Gastrocnemius medialis (tissue), 4 donors: ENCODE data around the gene SRPX2. TPM values are rescaled to one million over a fixed set of nuclear protein-coding genes. Genes with fewer than 3 reads are reported as not detected.
A peak's percentile ranks its signal among the peaks of the same experiment; 100 is the strongest.

Experiments
- ATAC-seq, 2 donors: fragments of 150-250 bp; one replicate each; pipeline ENCODE4 v1.9.1; 2016
- DNase-seq, 2 donors: peaks; one replicate each; pipeline ENCODE4 v3.0.0-alpha.2; 2019
- H3K27ac ChIP-seq, 4 donors: fragments of 200-600 bp; sonication (generic); 1 replicate in 1 of 4; 2 replicates in 3 of 4; pipeline ENCODE4 v1.5.1; 2016 to 2018; ENCODE audit warnings: mild to moderate bottlenecking in 2 of 4, moderate library complexity in 1 of 4
- H3K27me3 ChIP-seq, 3 donors: fragments of 200-600 bp; sonication (generic) in 2 of 3; 1 replicate in 1 of 3; 2 replicates in 2 of 3; pipeline versions ENCODE4 v1.5.1 to v1.6.0; 2016 to 2019; ENCODE audit warnings: mild to moderate bottlenecking in 1 of 3, moderate library complexity in 1 of 3
- H3K36me3 ChIP-seq, 2 donors: fragments of 200-600 bp; sonication (generic) in 1 of 2; one replicate each; pipeline ENCODE4 v1.5.1; 2017 to 2018
- H3K4me1 ChIP-seq, 2 donors: fragments of 200-600 bp; sonication (generic) in 1 of 2; one replicate each; pipeline ENCODE4 v1.5.1; 2016 to 2017; ENCODE audit warnings: mild to moderate bottlenecking in 2 of 2
- H3K4me3 ChIP-seq, 4 donors: fragments of 200-600 bp; sonication (generic) in 3 of 4; 1 replicate in 1 of 4; 2 replicates in 3 of 4; pipeline ENCODE4 v1.5.1; 2016 to 2019; ENCODE audit warnings: mild to moderate bottlenecking in 2 of 4
- H3K9me3 ChIP-seq, 3 donors: fragments of 200-600 bp; sonication (generic) in 2 of 3; 1 replicate in 1 of 3; 2 replicates in 2 of 3; pipeline ENCODE4 v1.5.1; 2016 to 2019
- POLR2A ChIP-seq, 2 donors: fragments of 450-650 bp; IDR thresholded peaks; one replicate each; pipeline ENCODE4 v1.6.1; 2017; ENCODE audit warnings: antibody characterized with exemption in 2 of 2, mild to moderate bottlenecking in 2 of 2, moderate library complexity in 2 of 2
- in situ Hi-C, 4 donors: fragments of 200-750 bp; cut with MboI; loops; one replicate each; pipeline versions ENCODE4 v1.15.0 to v1.8.0; 2017; ENCODE audit warnings: low sequenced_read_pairs in 4 of 4
- intact Hi-C: fragments of 100-400 bp; cut with DNase I; formaldehyde crosslinking; loops from one replicate; pipeline ENCODE4 v1.15.1; 2023; ENCODE audit warnings: low total_unique reads
- total RNA-seq, 4 donors: library from RNA; depleted of rRNA; stranded (reverse); fragments of >200 nt; gene quantifications; one replicate each; pipeline versions ENCODE4 v1.1.0 to v1.2.3, GENCODE V29; 2016
- TF ChIP-seq, protein P1 (sequence below), 5 experiments: fragments of 450-650 bp in 3 of 5; fragments of 200-600 bp in 2 of 5; sonication (generic) in 2 of 5; IDR thresholded peaks in 4 of 5; conservative IDR thresholded peaks in 1 of 5; 1 replicate in 4 of 5; 2 replicates in 1 of 5; pipeline ENCODE4 v1.5.1; 2016 to 2019; ENCODE audit warnings: antibody characterized with exemption in 5 of 5, mild to moderate bottlenecking in 3 of 5, moderate library complexity in 3 of 5

Gene SRPX2
- total RNA-seq, 4 donors from 2014 or later: 2.4 to 16.6 (median 15.2) TPM

DNA sequence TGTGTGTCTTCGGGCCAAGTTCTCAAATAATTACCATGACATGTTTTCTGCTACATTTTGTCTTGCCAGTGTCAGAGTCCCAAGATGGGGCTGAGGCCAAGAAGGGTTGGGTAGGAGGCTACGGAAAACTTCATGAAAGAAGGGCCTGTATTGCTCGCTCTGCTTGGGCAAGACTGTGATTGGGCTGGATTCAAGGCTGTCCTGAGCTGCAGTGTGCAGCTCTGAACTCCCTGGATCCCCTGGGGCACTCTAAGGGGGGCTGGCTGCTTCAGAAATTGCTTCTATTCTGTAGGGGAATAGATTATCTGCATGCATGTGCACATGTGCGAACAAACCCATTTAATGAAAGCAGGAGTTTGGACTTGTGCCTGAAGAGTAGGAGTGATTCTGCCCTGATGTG is 21.0 kb upstream of the SRPX2 start:
- Histone ChIP-seq H3K27me3 (no peaks in the 10 kb centered on the region), H3K4me1 (no peaks in the 10 kb centered on the region), H3K36me3 (no peaks in the 10 kb centered on the region), H3K9me3 (no peaks in the 10 kb centered on the region), H3K4me3 (no peak overlapping the region), H3K27ac (no peak overlapping the region)
- no peak for DNase-seq
- intact Hi-C loops: no loop called here
- in situ Hi-C loops: no loop called here
- no peak for ATAC-seq
- TF ChIP-seq POLR2A (IDR thresholded peaks at IDR 0.05): no peak
- TF ChIP-seq, protein P1, sequence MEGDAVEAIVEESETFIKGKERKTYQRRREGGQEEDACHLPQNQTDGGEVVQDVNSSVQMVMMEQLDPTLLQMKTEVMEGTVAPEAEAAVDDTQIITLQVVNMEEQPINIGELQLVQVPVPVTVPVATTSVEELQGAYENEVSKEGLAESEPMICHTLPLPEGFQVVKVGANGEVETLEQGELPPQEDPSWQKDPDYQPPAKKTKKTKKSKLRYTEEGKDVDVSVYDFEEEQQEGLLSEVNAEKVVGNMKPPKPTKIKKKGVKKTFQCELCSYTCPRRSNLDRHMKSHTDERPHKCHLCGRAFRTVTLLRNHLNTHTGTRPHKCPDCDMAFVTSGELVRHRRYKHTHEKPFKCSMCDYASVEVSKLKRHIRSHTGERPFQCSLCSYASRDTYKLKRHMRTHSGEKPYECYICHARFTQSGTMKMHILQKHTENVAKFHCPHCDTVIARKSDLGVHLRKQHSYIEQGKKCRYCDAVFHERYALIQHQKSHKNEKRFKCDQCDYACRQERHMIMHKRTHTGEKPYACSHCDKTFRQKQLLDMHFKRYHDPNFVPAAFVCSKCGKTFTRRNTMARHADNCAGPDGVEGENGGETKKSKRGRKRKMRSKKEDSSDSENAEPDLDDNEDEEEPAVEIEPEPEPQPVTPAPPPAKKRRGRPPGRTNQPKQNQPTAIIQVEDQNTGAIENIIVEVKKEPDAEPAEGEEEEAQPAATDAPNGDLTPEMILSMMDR (IDR thresholded peaks at IDR 0.05 in 4 of 5, conservative IDR thresholded peaks at IDR 0.05 in 1 of 5): no peak

DNA sequence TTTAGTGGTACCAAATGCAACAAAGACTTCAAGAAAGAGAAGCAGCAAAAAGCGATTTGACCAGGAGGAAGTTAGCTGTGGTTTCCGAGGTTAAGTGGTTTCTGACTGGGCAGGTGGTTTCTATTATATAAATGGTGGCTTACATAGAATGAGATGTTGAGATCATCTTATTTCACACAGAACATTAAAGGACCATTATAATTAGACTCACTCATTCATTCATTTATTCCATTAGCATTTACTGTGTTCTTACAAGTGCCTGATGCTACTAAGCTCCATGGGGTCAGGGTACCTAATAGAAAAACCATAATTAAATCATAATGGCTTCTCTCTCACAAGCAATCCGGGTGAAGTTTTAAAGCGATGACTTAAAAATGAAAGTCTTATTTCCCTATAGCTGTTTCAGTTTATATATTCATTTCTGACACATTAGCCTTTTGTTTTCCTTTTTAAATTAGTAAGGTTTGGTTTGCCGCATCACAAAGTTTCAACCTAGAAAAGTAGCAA is 18.0 kb upstream of the SRPX2 start:
- no peak for TF ChIP-seq POLR2A (IDR thresholded peaks at IDR 0.05)
- TF ChIP-seq, protein P1 (IDR thresholded peaks at IDR 0.05 in 4 of 5, conservative IDR thresholded peaks at IDR 0.05 in 1 of 5): no peak
- ATAC-seq: no peak
- intact Hi-C loops: no loop called here
- in situ Hi-C loops: no loop called here
- Histone ChIP-seq H3K36me3 (no peaks in the 10 kb centered on the region), H3K27ac (no peak overlapping the region), H3K27me3 (no peaks in the 10 kb centered on the region), H3K4me1 (no peaks in the 10 kb centered on the region), H3K9me3 (no peaks in the 10 kb centered on the region), H3K4me3 (no peak overlapping the region)
- no peak for DNase-seq

DNA sequence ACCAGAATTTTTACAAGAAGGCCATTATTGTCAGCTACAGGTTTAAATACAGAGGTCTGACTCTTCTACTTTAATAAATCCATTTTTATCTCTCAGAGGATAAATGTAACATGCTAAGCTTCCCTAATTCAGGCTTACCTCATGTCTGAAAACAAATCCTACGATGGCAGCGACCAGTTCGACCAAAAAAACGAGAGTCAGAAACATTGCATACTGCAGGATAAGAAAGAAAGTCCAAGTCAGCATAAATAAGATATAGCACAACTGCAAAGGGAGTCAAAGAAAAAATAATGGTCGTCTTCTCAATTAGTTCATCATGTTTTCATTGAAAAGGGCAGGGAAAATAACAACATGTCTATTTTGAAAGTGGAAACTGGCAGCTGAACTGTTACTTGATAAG is 9.0 kb upstream of the SRPX2 start:
- no peak for TF ChIP-seq POLR2A (IDR thresholded peaks at IDR 0.05)
- TF ChIP-seq, protein P1 (IDR thresholded peaks at IDR 0.05 in 4 of 5, conservative IDR thresholded peaks at IDR 0.05 in 1 of 5): no peak
- no peaks in the 10 kb centered on the region for H3K4me1 ChIP-seq
- H3K27me3 ChIP-seq: no peaks in the 10 kb centered on the region
- no peak for DNase-seq
- no peak overlapping the region for H3K27ac ChIP-seq
- in situ Hi-C loops (no loop called here), intact Hi-C loops (no loop called here)
- no peaks in the 10 kb centered on the region for H3K9me3 ChIP-seq
- H3K36me3 ChIP-seq: peaks cover 0 to 5% of the 10 kb centered on the region in 2 donors
- no peak overlapping the region for H3K4me3 ChIP-seq
- no peak for ATAC-seq

DNA sequence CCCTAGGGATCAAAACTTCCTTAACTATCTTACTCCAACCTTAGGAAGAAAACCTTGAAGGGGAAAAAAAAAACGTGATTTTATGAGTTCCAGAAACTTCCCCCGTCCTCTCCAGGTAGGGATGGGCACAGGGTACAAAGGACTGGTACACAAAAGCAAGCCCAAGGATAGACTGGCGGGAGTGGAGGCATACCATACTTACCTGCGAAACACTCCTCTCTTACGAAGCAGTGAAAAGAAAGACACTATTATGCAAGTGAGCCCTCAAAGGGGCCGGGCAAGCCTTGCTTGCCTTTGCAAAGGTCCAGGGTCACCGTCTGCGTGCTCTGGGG is 8.0 kb upstream of the SRPX2 start:
- no peaks in the 10 kb centered on the region for H3K4me1 ChIP-seq
- H3K27ac ChIP-seq: peak overlapping the region; percentile 36 to 73 (median 62)
- no peak for DNase-seq
- intact Hi-C loops: no loop called here
- no peaks in the 10 kb centered on the region for H3K27me3 ChIP-seq
- peak; percentile 16 to 29 for ATAC-seq
- H3K4me3 ChIP-seq: peak overlapping the region; percentile 58 to 69 (median 61)
- H3K9me3 ChIP-seq: no peaks in the 10 kb centered on the region
- in situ Hi-C loops: no loop called here
- TF ChIP-seq POLR2A (IDR thresholded peaks at IDR 0.05): no peak
- TF ChIP-seq, protein P1 (IDR thresholded peaks at IDR 0.05 in 4 of 5, conservative IDR thresholded peaks at IDR 0.05 in 1 of 5): no peak
- peaks cover 0 to 5% of the 10 kb centered on the region in 2 donors for H3K36me3 ChIP-seq
